C1 segment of cervical spinal cord (tissue), 14 donors: ENCODE results near the gene AHSG.
"Not testable (repeated sequence)": the region's sequence is repeated elsewhere in the genome, so short reads cannot be mapped to it uniquely, and the experiment has no call there.

ENCODE experiments used
- DNase-seq, 14 donors: peaks; one replicate each; lab custom pipeline; 2025; lab: John Stamatoyannopoulos, UW

AHSG gene, protein sequence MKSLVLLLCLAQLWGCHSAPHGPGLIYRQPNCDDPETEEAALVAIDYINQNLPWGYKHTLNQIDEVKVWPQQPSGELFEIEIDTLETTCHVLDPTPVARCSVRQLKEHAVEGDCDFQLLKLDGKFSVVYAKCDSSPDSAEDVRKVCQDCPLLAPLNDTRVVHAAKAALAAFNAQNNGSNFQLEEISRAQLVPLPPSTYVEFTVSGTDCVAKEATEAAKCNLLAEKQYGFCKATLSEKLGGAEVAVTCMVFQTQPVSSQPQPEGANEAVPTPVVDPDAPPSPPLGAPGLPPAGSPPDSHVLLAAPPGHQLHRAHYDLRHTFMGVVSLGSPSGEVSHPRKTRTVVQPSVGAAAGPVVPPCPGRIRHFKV

DNA sequence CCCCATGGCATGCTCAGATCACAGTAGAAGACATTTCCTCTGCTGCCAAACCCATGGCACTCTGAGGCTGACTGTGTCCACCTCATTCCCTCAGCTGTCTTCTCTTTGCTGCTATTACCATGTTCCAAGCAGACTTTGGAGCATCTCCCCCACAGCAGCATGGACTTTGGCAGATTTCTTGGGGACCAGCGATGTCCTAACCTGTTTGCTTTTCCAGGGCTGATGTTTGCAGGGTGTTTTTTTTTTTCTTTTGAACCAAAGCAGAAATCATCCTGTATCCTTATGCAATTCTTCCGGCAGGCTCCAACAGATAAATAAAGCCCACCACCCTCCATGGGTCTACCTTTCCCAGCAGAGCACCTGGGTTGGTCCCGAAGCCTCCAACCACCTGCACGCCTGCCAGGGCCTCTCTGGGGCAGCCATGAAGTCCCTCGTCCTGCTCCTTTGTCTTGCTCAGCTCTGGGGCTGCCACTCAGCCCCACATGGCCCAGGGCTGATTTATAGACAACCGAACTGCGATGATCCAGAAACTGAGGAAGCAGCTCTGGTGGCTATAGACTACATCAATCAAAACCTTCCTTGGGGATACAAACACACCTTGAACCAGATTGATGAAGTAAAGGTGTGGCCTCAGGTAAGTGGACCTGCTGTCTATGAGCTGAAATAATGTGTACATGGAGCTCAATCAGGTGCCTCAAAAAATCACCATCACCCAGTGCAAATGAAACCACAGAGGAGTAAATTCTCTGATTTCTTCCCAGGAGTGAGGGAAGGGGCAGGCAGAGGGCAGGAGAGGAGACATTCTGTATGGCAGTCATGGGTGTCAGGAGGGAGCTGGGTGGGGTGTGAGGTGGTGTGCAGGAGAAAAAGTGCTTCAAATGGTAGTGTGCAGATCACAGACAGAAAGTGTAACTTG lies at the start of gene AHSG:
Gene AHSG, plus strand, starts transcription at position 340 of the 916 bp plus-strand sequence. Its CDS starts 82 bp downstream, at position 422.
- no peak for DNase-seq

DNA sequence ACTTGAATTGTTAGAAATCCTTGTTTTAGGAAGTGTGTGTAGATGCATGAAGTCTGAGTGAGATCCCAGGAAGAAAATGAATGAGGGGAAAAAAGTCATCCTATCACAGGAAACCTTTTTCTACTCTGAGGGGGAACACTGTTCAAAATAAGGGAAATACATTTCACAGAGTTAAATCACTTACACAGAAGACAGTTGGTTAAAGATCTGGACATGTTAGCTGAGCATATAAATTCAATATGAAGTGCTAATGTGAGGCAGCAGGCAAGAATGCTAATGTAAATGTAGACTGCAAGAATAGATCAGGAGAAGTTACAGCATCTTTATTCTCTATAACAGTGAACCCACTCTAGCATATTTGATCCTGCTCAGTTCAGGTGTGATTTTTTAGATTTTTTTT lies 48.3 kb upstream of the AHSG start:
- DNase-seq: no peak

DNA sequence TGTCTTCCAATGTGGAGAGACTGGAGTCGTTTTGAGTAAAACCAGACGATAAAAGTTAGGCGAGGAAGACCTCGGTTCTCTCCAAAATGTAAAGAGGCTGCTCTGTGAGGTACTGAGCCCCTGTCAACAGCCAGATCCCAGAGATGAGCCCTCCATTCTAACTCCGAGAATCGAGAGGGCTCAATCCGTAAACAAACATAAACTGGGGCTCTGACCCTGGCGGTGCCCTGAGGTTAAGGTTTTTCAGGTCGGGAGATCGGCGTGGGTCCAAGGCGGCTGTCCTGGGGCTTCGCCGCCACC lies 46.1 kb upstream of the AHSG start:
- DNase-seq: no peak

DNA sequence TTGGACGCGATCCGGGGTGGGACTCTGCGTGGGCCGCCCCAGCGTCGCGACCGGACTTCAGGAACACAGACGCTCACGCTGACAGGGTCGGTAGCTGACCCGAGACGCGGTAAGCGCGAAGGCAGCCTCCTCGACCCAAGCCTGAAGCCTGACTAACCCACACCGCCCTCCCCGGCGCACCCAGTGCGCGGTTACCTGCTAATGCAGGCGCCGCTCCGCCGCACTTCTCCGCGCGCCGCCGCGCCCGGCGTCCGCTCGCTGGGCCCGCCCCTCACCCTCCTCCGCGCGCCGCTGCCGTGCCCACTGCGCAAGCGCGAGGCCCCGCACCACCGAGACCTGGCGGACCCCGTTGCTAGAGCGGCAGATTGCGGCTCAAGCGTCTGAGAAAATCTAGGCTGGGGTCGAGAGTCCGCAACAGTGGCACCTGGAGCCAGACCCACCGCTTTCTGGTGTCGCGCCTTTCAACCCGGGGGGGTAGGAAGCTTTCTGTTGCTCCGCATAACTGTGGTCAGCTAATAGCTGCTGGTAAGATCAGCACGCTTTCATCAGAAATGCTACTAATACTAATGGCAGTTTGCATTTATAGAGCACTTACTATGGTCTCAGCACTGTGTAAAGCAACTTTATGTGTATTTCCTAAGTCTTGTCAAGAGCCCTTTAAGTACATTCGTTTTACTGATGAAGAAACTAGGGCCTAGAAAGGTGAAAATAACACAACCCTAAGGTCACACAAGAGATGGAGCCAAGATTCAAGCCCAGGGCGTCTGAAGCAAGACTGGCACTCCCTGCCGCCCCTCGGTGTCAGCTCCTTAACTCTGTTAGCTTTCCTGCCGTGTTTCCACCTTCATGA lies 45.6 kb upstream of the AHSG start, which contains the start of gene TBCCD1:
Gene TBCCD1, minus strand, starts transcription at position 268 of the 850 bp plus-strand sequence. CDS start 3,010 bp downstream, outside the sequence.
- peak; percentile 9 to 94 (median 88) for DNase-seq

DNA sequence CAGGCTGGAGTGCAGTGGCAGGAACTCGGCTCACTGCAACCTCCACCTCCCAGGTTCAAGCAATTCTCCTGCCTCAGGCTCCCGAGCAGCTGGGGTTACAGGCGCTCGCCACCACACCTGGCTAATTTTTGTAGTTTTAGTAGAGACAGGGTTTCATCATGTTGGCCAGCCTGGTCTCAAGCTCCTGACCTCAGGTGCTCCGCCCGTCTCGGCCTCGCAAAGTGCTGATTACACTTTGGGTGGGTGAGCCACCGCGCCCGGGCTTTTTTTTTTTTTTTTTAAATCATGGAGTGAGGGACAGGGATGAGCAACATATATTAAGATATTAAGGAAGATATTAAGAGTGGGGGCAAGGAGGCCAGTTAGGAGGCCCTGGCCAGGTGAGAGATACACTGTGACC lies 43.5 kb upstream of the AHSG start:
- not testable (repeated sequence) for DNase-seq

DNA sequence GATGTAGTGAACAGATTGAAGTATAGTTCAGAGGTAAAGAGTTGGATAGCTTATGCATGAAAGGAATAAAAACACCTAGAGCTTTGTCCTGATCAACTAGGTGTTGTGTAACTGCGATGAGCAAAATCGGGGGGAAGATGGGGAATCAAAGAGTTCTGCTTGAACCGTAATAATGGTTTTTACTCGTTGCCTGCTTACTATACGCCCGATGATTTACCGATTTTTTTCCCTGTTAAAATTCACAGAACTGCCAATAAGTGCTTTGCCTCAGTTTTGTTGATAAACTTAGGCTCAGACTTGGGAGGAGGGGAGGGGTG lies 43.1 kb upstream of the AHSG start:
- DNase-seq: no peak

DNA sequence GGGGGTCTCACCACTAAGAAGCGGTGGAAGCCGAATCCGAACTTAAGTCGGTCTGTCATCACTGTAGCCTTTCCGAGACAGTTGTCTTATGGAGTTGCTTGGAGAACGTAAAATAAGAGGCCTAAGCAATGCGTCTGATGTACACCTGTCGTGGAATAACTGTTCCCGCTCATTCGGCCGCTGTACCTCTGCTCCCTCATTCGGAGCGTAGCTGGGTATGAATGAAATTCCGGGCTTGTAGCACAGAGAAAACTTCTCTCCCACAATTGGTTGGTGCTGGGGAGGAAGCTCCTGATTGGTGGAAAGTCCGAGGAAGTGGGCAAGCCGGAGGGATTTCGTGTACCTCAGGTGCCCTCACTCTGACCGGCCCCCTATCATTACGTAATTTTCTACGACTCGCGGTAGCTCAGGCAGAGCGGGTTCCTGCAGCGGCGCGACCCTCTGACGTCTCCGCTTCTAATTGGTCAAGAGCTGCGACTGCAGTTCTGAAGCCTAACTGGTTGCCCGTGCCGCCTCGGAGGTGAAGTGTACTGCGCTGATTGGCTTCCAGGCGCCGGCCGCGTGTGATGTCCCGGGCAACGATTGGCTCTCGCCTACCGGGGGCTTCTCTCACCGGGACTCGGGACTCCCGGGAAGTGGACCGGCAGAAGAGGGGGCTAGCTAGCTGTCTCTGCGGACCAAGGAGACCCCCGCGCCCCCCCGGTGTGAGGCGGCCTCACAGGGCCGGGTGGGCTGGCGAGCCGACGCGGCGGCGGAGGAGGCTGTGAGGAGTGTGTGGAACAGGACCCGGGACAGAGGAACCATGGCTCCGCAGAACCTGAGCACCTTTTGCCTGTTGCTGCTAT lies 42.5 kb upstream of the AHSG start, which contains the start of gene DNAJB11:
Gene DNAJB11, plus strand, starts transcription at position 625 of the 845 bp plus-strand sequence. Its CDS starts 178 bp downstream, at position 803.
- DNase-seq: peak; percentile 90 to 100 (median 98)

DNA sequence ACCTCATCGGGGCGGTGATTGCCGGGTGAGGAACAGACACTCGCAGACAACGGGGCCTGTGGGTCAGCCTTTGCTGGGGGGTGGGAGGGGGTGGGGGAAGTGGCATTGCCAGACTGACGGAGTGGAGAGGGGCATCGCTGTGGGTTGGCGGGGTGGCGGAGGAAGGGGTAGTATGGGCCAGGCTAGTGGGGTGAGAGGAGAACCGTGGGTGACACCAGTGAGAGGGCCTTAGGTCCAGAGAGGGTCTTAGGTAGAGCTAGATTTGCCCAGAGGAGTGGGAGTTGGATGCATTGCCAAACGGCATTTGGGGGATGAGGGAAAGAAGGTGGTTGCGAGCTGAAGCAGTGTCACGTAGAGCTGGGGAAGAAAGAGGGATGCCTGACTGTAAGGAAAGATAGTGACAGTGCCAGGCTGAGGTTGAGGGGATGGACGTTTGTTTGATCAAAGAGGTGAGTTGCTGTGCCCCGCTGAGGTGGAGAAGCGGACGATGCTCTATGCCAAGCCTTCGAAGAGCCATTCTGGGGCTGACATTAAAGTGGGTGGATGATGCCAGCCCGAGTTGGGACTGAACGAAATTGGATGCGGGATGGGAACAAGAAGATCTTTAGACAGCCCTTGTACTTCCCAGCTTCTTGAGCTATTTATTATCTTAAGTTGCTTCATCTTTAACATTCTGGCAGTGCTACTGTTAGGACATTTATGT lies 41.8 kb upstream of the AHSG start:
- DNase-seq: no peak

DNA sequence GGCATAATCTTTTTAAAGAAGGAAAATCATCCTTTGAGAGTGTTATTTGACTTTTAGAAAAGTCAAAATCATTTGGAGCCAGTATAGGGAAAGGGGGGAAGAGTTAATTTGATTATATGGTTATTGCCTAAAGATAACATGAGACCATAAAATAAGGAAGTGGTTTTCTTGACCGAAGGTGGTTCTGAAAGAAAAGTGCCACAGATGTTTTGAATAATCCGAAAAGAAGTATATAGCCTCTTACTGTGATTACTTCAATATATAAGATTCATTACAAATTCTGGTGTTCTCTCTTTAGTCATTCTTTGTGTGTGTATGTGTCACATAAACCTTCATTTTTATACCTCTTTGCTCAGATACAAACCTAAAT lies 41.2 kb upstream of the AHSG start:
- DNase-seq: no peak

DNA sequence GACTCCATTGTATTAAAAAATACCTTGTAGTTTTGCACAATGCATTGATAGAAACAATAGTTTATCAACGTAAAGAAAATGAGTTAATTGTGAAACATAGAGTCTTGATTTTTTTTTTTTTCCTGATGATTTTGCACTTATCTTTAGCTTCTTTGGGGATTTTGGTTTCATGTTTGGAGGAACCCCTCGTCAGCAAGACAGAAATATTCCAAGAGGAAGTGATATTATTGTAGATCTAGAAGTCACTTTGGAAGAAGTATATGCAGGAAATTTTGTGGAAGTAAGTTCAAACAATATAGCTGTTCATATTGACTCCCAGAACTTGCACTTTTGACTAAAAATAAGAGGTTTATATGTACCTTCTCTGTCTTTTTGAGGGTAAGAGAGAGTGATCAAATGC lies 35.3 kb upstream of the AHSG start:
- no peak for DNase-seq

DNA sequence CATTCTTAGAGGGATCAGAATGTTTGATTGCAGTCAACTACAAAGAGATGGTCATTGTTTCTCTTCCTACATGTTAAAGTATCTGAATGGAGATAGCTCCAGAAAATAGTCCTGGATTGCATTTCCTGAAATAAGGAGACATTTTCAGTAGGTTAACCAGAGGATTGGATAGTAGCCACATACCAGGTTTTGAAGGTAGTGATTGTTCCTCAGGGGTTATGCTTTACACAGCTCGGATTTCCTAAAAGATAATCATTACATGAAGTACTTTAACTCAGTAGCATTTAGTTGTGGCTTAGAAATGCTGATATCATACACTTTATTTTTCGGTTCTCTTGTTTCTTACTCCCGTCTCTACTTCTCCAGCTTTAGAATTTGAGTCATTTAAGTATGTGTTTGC lies 32.1 kb upstream of the AHSG start:
- no peak for DNase-seq

DNA sequence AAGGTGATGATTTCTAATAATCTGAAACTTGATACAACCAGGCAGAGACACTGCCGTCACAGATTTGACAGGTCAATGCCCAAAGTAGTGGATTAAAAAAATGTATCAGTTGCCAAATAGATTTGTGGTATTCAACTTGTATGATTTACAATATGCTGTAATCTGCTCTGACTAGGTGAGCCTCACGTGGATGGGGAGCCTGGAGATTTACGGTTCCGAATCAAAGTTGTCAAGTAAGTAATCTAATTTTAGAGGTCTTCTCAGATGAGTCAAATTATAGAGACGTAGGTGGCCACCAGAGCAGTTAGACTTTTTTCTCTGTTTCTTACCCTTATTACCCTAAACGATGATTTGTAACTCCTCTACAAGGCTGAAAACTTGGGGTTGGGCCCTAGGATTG lies 30.3 kb upstream of the AHSG start:
- DNase-seq: no peak

DNA sequence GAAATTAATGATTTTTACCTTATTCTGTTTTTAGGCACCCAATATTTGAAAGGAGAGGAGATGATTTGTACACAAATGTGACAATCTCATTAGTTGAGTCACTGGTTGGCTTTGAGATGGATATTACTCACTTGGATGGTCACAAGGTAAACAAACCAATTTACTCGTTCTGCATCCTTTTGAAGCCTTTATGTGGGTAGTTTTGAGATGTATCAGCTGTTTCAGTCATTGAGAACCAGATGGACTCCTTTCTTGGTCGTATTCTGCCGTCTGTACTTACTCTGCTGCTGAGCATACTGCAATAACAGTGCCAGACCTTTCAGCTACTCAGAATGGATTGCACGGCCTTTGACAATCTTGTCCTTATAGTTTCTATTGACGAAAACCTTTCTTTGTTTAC lies 29.0 kb upstream of the AHSG start:
- DNase-seq: no peak

DNA sequence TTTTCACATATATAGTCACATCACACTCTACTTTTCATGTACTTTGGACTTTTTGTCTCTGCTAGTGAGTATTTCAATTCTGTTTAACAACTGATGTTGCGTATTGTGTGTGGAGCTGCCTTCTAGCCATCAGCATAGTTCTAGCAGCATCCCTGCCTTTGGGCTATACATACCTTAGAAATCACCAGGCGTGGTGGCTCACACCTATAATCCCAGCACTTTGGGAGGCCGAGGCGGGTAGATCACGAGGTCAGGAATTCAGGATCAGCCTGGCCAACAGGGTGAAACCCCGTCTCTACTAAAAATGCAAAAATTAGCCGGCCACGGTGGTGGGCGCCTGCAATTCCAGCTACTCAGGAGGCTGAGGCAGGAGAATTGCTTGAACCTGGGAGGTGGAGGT lies 26.6 kb upstream of the AHSG start:
- not testable (repeated sequence) for DNase-seq

DNA sequence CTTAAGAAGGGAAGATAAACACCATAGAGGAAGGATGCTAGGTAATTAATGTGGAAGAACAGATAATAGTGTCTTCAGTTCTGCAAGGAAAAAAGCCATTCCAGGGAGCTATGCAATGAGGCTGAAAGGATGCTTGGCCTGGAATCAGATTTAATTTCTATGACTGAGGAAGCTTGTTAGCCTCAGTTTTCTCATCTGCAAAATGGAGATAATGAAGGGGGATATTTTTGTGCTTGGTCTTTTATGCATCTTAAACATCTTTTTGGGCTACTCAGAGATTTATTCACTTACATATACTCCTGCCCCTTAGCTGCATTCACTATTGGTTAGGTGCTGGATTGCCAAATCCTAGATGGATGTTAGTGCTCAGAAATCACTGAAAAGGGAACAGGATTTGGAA lies 25.7 kb upstream of the AHSG start:
- DNase-seq: no peak

DNA sequence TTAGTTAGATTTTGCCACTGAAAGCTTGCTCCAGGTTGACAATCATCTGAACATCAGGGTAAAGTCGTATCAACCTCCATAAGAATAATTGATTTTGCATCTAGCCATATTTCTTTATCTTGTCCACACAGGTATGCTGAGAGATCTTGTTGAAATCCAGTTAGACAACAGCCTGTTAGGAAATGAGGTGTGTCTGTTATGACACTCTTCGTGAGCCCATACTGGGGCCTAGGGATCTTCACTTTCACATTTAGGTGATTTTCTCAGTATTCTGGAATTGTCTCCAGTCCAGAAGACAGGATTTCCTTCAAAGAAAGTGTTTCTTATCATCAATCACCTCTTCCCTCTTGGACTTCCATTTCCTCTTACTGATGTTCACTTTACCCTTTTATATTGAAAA lies 24.2 kb upstream of the AHSG start:
- no peak for DNase-seq

DNA sequence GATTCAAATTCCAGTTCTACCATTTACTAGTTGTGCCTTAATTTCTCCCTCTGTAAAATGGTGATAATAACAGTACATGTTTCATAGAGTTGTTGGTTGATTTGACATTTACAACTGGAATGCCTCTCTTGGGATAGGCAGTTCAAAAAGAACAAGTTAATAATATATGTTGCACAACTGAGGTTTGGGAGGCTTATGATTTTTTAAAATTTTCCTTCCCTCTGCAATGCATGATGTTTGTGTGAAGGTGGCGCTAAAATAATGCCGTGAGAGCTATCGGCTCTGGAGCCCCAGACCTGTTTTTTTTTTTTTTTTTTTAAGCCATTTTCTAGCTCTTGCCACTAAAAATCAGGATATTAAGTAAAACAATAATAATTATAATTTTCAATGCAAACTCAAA lies 23.7 kb upstream of the AHSG start:
- no peak for DNase-seq

DNA sequence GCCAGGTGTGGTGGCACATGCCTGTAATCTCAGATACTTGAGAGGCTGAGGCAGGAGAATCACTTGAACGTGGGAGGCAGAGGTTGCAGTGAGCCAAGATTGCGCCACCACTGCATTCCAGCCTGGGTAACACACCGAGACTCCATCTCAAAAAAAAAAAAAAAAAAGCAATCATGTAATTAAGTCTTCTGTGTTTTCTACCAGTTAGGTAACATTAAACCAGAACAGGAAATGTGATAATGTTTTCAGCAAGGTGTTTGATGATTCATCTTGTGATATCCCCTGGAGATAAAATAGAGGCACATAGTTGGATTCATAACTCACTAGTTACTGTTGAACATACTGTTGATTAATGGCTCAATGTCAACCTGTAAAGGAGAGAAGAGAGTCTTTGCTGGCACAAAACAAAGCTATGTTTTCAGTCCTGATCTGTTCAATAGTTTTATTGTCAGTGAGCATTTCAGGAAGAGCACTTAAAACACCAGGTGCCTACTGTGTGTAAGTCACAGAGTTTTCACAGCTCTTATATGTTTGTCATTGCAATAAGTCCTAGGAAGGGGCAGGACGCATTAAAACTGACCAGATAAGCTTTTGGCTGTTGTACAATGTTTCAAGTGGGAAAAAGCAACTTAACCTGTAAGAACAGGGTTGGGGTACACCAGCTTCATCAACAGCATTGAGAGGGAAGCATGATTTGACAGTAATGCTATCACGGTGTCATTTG lies 22.8 kb upstream of the AHSG start:
- no peak for DNase-seq

DNA sequence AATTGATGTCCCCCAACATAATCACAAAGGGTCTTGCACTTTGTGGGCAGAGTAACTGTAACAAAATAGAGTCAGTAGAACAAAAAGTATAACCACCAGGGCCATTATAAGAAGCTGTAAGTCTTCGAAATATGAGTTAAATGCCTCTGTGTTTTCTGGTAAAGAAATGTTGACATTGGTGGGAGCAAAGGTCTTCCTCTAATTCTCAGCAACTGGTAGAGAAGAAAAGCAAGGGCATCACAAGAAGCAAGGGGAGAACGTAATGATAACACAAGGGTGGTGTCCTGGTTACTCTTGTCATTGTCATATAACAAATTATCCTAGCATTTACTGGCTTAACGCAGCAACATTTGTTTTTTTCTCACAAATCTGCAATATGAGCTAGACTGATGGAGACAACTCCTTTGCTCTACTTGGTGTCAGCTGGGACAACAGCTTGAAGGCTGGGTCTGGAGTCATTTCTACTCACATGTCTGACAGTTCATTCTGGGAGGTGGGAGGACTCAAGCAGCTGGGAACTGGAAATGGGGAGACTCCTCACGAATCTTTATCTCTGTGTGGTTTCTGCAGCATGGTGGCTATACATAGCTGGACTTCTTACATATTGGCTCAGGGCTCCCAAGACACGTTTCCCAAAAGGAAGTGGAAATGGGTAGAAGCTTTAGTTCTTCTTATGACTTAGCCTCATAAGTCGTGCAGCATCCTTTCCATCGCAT lies 22.1 kb upstream of the AHSG start:
- no peak for DNase-seq
